SK-N-SH treated with all-trans-retinoic acid at 6 μM for 48 hours (cell line): ENCODE results near the gene TSHZ3.
A peak's percentile ranks its signal among the peaks of the same experiment; 100 is the strongest.

Experiments
- ATAC-seq: fragments of 200-7000 bp; cut with Tn5 transposase; 3 replicates; pipeline ENCODE4 v1.9.1; 2020; ENCODE audit warnings: mild to moderate bottlenecking, moderate library complexity
- ARNTL ChIP-seq: fragments of 450-650 bp; formaldehyde crosslinking; IDR thresholded peaks from 2 replicates; pipeline ENCODE4 v1.5.0; 2020; ENCODE audit warnings: low read depth, mild to moderate bottlenecking, moderate library complexity, borderline replicate concordance
- BACH2 ChIP-seq: fragments of 250-450 bp; sonication (Bioruptor Pico); IDR thresholded peaks from 2 replicates; pipeline ENCODE4 v1.9.0; 2021; ENCODE audit warnings: mild to moderate bottlenecking, borderline replicate concordance
- ESRRG ChIP-seq: fragments of 250-450 bp; sonication (Bioruptor Pico); IDR thresholded peaks from 2 replicates; pipeline ENCODE4 v1.6.1; 2021; ENCODE audit warnings: mild to moderate bottlenecking
- ISL1 ChIP-seq: fragments of 250-450 bp; sonication (Bioruptor Pico); IDR thresholded peaks from 2 replicates; pipeline ENCODE4 v2.1.2; 2022; ENCODE audit warnings: mild to moderate bottlenecking, moderate library complexity
- PPARA ChIP-seq: fragments of 250-450 bp; sonication (Bioruptor Pico); IDR thresholded peaks from 2 replicates; pipeline ENCODE4 v1.5.0; 2020; ENCODE audit warnings: mild to moderate bottlenecking, borderline replicate concordance
- RARB ChIP-seq: fragments of 250-450 bp; sonication (Bioruptor Pico); IDR thresholded peaks from 2 replicates; pipeline ENCODE4 v1.8.0; 2021; ENCODE audit warnings: mild to moderate bottlenecking, moderate library complexity
- SNAI2 ChIP-seq: fragments of 250-450 bp; sonication (Bioruptor Pico); IDR thresholded peaks from 2 replicates; pipeline ENCODE4 v1.5.0; 2020; ENCODE audit warnings: mild to moderate bottlenecking, moderate library complexity
- TCF4 ChIP-seq: fragments of 250-450 bp; sonication (Bioruptor Pico); IDR thresholded peaks from 2 replicates; pipeline ENCODE4 v1.8.0; 2021; ENCODE audit warnings: mild to moderate bottlenecking, moderate library complexity, borderline replicate concordance
- ZC3H10 ChIP-seq: fragments of 250-450 bp; sonication (Bioruptor Pico); IDR thresholded peaks from 2 replicates; pipeline ENCODE4 v1.5.1; 2021; ENCODE audit warnings: mild to moderate bottlenecking, moderate library complexity
- ZFP3 ChIP-seq: fragments of 250-450 bp; sonication (Bioruptor Pico); IDR thresholded peaks from 2 replicates; pipeline ENCODE4 v1.5.0; 2020; ENCODE audit warnings: mild to moderate bottlenecking, moderate library complexity
- ZNF565 ChIP-seq: fragments of 450-650 bp; formaldehyde crosslinking; conservative IDR thresholded peaks from 2 replicates; pipeline ENCODE4 v1.5.0; 2020; ENCODE audit warnings: low read depth, mild to moderate bottlenecking, moderate library complexity
- ZNF8 ChIP-seq: fragments of 450-650 bp; formaldehyde crosslinking; IDR thresholded peaks from 2 replicates; pipeline ENCODE4 v1.5.0; 2020; ENCODE audit warnings: mild to moderate bottlenecking, moderate library complexity
- TF ChIP-seq, protein P1 (sequence below): fragments of 250-450 bp; sonication (Bioruptor Pico); IDR thresholded peaks from 2 replicates; pipeline ENCODE4 v1.8.0; 2020; ENCODE audit warnings: mild to moderate bottlenecking, moderate library complexity, borderline replicate concordance
- TF ChIP-seq, protein P2 (sequence below): fragments of 250-450 bp; sonication (Bioruptor Pico); IDR thresholded peaks from 2 replicates; pipeline ENCODE4 v1.5.1; 2020; ENCODE audit warnings: low read depth, mild to moderate bottlenecking, moderate library complexity
- TF ChIP-seq, protein P3 (sequence below): fragments of 250-450 bp; sonication (Bioruptor Pico); IDR thresholded peaks from 2 replicates; pipeline ENCODE4 v1.5.0; 2020; ENCODE audit warnings: mild to moderate bottlenecking, moderate library complexity

The TSHZ3 gene

DNA sequence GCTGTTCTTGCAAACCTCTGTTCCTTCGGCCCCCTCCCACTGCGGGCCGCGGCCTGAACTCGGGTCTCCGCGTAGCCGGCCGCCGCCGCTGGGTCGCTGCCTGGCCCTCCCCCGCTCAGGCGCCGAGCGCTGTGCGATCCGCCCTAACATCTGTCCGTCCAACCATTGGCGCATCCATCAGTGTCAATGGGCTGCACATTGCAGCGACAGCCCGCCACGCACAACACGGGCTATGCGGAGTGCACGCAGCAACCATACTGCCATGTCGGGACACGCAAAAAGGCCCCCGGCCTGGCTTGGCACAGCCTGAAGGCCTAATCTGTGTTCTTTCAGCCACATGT, 2.6 kb upstream of the TSHZ3 start (continued):
- no peak for TF ChIP-seq ARNTL
- TF ChIP-seq ZFP3: no peak

DNA sequence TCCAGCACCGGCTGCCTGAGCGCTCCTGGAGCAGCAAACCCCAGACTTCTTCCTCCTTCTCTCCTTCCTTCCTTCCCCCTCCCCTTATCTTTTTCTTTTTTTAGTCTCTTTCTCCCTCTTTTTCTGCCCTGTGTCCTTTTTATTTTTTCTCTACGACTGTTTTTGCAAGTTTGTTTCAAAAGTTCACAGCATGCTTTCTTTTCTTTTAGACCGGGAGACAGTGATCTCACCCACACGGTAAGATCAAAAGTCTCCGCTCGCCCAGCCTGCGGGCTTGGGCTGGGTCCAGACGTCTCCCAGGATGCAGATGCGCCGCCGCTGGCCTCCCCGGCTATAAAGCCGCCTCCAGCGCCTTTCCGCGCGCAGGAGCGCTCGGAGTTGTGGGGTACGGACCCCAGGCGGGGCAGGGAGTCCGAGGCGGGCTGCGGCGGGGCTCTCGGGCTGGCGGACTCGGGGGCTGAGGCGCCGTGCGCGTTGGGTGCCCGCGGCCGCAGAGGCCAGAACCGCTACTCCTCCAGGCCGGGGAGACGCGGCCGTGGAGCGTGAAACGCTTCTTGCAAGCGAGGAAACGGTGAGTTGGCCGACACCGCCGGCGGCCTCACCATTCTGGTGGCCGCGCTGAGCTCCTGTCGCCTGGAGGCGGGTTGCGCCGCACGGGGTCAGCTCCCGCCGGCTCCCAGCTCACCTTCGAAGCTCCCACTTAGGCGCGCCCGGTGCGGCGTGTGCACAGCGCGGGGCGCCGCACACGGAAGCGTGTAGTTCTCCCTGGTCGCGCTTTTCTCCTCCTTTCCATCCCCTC, 2.0 kb upstream of the TSHZ3 start:
- ATAC-seq: peak; percentile 26
- TF ChIP-seq RARB (no peak), ZNF8 (CRISPR knock-in tag) (no peak), TCF4 (CRISPR knock-in tag) (no peak), ISL1 (CRISPR knock-in tag) (no peak), ZNF565 (no peak)

DNA sequence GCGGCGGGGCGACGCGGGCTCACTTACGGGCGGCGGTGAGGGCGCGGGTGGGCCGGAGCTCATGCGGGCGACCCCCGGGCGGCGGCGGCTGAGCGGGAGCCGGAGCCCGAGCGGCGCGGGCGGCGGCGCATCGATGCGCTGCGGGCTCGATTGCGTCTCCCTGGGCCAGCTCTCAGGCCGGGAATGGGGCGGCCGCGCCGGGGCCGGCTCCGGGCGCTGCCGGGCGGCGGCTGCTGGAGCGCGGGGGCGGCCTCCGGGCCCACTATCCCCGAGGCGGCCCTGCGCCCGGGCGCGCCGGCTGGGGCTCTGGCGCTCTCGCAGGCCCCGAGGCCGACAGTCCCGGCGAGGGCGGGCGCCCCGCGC, 1.4 kb upstream of the TSHZ3 start:
- TF ChIP-seq, protein P1, sequence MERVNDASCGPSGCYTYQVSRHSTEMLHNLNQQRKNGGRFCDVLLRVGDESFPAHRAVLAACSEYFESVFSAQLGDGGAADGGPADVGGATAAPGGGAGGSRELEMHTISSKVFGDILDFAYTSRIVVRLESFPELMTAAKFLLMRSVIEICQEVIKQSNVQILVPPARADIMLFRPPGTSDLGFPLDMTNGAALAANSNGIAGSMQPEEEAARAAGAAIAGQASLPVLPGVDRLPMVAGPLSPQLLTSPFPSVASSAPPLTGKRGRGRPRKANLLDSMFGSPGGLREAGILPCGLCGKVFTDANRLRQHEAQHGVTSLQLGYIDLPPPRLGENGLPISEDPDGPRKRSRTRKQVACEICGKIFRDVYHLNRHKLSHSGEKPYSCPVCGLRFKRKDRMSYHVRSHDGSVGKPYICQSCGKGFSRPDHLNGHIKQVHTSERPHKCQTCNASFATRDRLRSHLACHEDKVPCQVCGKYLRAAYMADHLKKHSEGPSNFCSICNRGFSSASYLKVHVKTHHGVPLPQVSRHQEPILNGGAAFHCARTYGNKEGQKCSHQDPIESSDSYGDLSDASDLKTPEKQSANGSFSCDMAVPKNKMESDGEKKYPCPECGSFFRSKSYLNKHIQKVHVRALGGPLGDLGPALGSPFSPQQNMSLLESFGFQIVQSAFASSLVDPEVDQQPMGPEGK: no peak
- TF ChIP-seq ZFP3 (no peak), BACH2 (CRISPR knock-in tag) (no peak), ZNF8 (CRISPR knock-in tag) (no peak), PPARA (CRISPR knock-in tag) (no peak)
- TF ChIP-seq, protein P2, sequence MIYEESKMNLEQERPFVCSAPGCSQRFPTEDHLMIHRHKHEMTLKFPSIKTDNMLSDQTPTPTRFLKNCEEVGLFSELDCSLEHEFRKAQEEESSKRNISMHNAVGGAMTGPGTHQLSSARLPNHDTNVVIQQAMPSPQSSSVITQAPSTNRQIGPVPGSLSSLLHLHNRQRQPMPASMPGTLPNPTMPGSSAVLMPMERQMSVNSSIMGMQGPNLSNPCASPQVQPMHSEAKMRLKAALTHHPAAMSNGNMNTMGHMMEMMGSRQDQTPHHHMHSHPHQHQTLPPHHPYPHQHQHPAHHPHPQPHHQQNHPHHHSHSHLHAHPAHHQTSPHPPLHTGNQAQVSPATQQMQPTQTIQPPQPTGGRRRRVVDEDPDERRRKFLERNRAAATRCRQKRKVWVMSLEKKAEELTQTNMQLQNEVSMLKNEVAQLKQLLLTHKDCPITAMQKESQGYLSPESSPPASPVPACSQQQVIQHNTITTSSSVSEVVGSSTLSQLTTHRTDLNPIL: no peak
- TF ChIP-seq, protein P3, sequence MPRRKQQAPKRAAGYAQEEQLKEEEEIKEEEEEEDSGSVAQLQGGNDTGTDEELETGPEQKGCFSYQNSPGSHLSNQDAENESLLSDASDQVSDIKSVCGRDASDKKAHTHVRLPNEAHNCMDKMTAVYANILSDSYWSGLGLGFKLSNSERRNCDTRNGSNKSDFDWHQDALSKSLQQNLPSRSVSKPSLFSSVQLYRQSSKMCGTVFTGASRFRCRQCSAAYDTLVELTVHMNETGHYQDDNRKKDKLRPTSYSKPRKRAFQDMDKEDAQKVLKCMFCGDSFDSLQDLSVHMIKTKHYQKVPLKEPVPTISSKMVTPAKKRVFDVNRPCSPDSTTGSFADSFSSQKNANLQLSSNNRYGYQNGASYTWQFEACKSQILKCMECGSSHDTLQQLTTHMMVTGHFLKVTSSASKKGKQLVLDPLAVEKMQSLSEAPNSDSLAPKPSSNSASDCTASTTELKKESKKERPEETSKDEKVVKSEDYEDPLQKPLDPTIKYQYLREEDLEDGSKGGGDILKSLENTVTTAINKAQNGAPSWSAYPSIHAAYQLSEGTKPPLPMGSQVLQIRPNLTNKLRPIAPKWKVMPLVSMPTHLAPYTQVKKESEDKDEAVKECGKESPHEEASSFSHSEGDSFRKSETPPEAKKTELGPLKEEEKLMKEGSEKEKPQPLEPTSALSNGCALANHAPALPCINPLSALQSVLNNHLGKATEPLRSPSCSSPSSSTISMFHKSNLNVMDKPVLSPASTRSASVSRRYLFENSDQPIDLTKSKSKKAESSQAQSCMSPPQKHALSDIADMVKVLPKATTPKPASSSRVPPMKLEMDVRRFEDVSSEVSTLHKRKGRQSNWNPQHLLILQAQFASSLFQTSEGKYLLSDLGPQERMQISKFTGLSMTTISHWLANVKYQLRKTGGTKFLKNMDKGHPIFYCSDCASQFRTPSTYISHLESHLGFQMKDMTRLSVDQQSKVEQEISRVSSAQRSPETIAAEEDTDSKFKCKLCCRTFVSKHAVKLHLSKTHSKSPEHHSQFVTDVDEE (CRISPR knock-in tag): no peak
- peak; percentile 31 for ATAC-seq

DNA sequence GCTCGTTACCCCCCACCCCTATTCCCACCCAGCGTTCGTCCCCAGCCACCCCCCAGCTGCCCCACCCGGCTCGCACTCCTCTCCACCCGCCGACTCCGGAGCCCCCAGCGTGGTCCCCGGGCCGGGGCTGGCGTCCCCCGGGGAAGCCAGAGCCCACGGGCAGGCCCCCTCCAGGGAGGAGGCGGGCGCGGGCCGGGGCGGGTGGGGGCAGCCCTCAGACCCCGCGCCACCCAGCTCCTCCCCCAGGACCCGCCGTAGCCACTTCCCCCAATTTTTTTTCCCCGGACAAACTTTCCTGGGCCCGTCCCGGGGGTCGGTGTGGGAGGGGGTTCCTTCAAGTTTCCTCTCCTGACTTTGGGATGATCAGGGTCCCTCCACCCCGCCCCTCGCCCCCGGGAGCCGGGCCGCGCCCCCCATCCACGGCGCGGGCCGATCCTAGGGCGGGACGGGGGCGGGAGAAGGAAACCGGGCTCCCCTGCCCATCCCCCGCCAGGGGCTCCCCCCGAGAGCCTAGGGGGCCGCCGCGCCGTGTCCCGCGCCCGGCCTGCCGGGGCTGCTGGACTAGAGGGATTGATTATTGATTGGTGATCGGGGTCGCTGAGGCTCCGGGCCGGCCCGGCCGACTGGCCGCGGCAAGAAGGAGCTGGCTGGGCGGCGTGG, 927 bp upstream of the TSHZ3 start:
- TF ChIP-seq, protein P3 (CRISPR knock-in tag): no peak
- TF ChIP-seq, protein P1: no peak
- TF ChIP-seq SNAI2 (CRISPR knock-in tag) (no peak), ISL1 (CRISPR knock-in tag) (no peak), ZC3H10 (no peak), ZNF8 (CRISPR knock-in tag) (no peak), ESRRG (no peak)
- TF ChIP-seq, all 23 proteins: peak for 0
- 0 out of 3 replicates have a peak, but pooled peaks have one; percentile 13 for ATAC-seq
